SK-N-SH treated with all-trans-retinoic acid at 6 μM for 48 hours (cell line): ENCODE data around the gene TTC19.

Experiments used
- BACH2 ChIP-seq: fragments of 250-450 bp; sonication (Bioruptor Pico); IDR thresholded peaks from 2 replicates; pipeline ENCODE4 v1.9.0; 2021; ENCODE audit warnings: mild to moderate bottlenecking, borderline replicate concordance
- CSRNP3 ChIP-seq: fragments of 250-450 bp; sonication (Bioruptor Pico); IDR thresholded peaks from 2 replicates; pipeline ENCODE4 v1.5.1; 2021; ENCODE audit warnings: mild to moderate bottlenecking, moderate library complexity
- ESRRG ChIP-seq: fragments of 250-450 bp; sonication (Bioruptor Pico); IDR thresholded peaks from 2 replicates; pipeline ENCODE4 v1.6.1; 2021; ENCODE audit warnings: mild to moderate bottlenecking
- GLIS3 ChIP-seq: fragments of 250-450 bp; sonication (Bioruptor Pico); IDR thresholded peaks from 2 replicates; pipeline ENCODE4 v1.5.0; 2020; ENCODE audit warnings: mild to moderate bottlenecking, moderate library complexity
- ISL1 ChIP-seq: fragments of 250-450 bp; sonication (Bioruptor Pico); IDR thresholded peaks from 2 replicates; pipeline ENCODE4 v2.1.2; 2022; ENCODE audit warnings: mild to moderate bottlenecking, moderate library complexity
- OSR1 ChIP-seq: fragments of 250-450 bp; sonication (Bioruptor Pico); IDR thresholded peaks from 2 replicates; pipeline ENCODE4 v1.8.0; 2022; ENCODE audit warnings: moderate library complexity, mild to moderate bottlenecking, inconsistent platforms
- PATZ1 ChIP-seq: fragments of 250-450 bp; sonication (Bioruptor Pico); IDR thresholded peaks from 2 replicates; pipeline ENCODE4 v1.8.0; 2020; ENCODE audit warnings: mild to moderate bottlenecking, moderate library complexity, borderline replicate concordance
- PPARA ChIP-seq: fragments of 250-450 bp; sonication (Bioruptor Pico); IDR thresholded peaks from 2 replicates; pipeline ENCODE4 v1.5.0; 2020; ENCODE audit warnings: mild to moderate bottlenecking, borderline replicate concordance
- RARB ChIP-seq: fragments of 250-450 bp; sonication (Bioruptor Pico); IDR thresholded peaks from 2 replicates; pipeline ENCODE4 v1.8.0; 2021; ENCODE audit warnings: mild to moderate bottlenecking, moderate library complexity
- SNAI2 ChIP-seq: fragments of 250-450 bp; sonication (Bioruptor Pico); IDR thresholded peaks from 2 replicates; pipeline ENCODE4 v1.5.0; 2020; ENCODE audit warnings: mild to moderate bottlenecking, moderate library complexity
- TCF4 ChIP-seq: fragments of 250-450 bp; sonication (Bioruptor Pico); IDR thresholded peaks from 2 replicates; pipeline ENCODE4 v1.8.0; 2021; ENCODE audit warnings: mild to moderate bottlenecking, moderate library complexity, borderline replicate concordance
- TSHZ2 ChIP-seq: fragments of 250-450 bp; sonication (Bioruptor Pico); IDR thresholded peaks from 2 replicates; pipeline ENCODE4 v1.5.0; 2020; ENCODE audit warnings: mild to moderate bottlenecking, moderate library complexity
- ZFP3 ChIP-seq: fragments of 250-450 bp; sonication (Bioruptor Pico); IDR thresholded peaks from 2 replicates; pipeline ENCODE4 v1.5.0; 2020; ENCODE audit warnings: mild to moderate bottlenecking, moderate library complexity
- ZFP30 ChIP-seq: fragments of 450-650 bp; formaldehyde crosslinking; IDR thresholded peaks from 2 replicates; pipeline ENCODE4 v1.5.0; 2022; ENCODE audit warnings: mild to moderate bottlenecking, moderate library complexity

GRCh38 chr17:15999141-15999973, at the start of gene TTC19, which contains the start of gene ZSWIM7:
- TF ChIP-seq ZFP30 (no peak), ZFP3 (CRISPR knock-in tag) (peak; percentile 93), ESRRG (CRISPR knock-in tag) (no peak), SNAI2 (no peak), TCF4 (CRISPR knock-in tag) (no peak), GLIS3 (no peak), PPARA (CRISPR knock-in tag) (no peak), PATZ1 (CRISPR knock-in tag) (no peak), TSHZ2 (no peak), RARB (CRISPR knock-in tag) (no peak), ISL1 (CRISPR knock-in tag) (no peak), OSR1 (no peak), CSRNP3 (CRISPR knock-in tag) (no peak), BACH2 (CRISPR knock-in tag) (no peak)
